ENCODE results near the gene CPS1.

- TF ChIP-seq CTCF (conservative IDR thresholded peaks at IDR 0.05; ENCODE audit: low read length) (no peak), EZH2phosphoT487 (IDR thresholded peaks at IDR 0.05; ENCODE audit: borderline replicate concordance) (no peak)
Measured at GRCh38 chr2:210540471-210540870, 15.9 kb upstream of the CPS1 start.
